ENCODE results near the gene EPS8.

EPS8 gene

DNA sequence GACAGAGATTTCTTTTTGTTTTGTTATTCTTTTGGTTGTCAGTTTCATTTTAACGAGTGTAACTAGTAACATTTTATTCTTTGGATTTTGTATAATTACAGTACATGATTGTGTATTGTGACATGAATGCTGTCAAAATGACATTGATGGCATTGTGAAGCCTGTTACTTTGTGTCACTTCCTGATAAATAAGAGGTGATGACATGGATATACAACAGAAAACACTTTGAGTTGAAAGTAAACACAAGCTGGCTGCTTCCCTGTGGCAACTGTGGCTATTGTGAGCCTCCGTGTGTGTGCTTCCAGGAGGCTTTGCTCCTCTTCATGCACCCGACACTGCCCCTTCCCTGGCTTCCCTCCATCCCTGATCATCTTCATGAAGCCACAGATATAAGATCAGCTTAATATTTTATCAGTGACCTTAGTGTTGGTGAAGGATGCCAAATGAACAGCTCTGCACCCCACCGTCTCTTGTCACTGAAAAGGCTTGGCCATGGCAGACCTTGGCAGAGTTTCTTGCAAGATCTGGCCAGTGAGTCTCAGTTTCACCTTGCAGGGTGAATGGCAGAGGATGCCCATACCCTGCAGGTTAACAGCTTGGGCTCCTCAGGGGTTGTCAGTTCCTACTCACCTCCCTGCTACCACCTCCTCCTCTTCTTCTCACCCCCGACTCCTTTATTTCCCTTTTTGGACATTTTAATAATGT lies 191.9 kb downstream of the EPS8 start:
- DNase-seq, result no peak

DNA sequence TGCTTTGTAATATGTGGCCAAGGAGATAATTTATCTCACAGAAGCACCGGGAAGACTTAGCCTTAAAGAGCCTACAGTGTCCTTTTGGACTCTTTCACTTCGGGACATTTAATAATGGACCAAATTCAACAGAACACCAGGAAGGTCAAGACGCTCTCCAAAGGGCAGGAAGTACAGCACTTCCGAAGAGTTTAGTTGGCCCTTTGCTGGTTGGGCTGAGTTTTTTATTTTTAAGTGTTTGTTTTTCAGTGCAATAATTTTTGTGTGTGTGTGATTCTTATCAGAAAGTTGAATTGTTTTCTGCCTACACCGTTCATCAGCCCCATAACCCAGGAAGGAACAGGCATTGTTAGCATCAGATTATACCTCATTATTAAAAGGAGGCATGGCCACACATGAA lies 193.0 kb downstream of the EPS8 start:
- no peak for DNase-seq

DNA sequence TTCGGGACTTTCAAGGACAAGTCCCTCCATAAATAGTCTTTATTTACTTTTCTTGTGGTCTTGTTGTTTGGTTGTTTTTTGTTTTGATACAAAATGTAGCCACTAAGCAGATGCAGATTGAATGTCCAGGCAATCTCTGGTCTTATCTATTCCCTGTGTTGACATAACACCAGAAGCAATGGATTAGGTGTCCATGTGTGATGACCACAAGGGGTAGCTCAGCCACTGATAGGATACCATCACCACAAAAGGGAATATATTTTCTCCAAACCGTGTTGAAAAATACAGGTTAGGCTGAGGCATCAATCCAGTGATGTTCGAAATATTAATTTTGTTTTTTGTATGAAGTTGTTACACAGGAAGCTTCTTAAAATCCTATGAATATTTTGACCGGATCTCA lies 196.3 kb downstream of the EPS8 start:
- DNase-seq, result no peak

DNA sequence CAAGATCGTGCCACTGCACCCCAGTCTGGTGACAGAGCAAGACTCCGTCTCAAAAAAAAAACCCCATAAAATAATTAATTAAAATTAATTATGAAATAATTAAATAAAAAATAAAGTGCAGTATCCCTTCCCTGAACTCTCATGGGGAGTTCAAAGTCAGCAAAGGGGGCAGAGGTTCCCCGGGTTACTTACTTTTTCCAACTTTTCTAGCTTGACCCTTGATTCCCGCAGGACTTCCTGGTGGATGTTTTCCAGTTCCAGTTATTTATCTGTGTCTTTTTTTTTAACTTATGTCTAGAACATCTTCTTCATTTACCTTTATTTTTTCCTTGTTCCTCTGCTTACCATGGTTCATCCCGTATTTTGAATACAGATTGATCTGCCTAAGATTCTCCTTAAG lies 197.4 kb downstream of the EPS8 start:
- DNase-seq, result no peak

DNA sequence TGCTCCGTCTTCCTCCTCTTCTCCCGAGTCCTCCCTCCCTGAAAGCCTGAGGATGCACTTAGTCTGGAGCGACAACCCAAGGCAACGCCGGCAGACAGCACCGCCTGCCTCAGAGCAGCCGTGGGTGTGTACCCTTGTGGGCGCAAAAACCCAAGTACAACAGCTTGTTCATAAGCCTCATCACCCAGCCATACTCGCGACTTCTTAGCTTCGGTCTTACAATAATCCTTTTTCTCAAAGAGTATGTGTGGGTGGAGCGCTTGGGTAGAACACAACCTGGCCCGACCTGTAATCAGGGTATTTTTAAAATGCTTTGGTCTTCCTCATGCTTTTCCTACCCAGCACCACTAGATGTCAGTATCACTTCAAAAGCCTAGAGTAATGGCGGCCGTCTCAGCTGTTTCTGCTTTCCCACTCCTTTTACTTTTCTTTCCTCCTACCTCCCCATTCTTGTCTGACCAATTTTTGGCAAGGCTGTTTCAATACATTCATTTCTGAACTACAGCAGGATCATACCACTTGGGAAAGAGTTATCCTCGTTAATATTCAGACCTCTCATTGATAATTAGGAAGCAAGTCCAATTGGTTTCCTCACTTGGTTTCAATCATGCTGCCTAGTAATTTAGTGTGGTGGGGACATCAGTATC lies 198.9 kb downstream of the EPS8 start:
- no peak for DNase-seq

DNA sequence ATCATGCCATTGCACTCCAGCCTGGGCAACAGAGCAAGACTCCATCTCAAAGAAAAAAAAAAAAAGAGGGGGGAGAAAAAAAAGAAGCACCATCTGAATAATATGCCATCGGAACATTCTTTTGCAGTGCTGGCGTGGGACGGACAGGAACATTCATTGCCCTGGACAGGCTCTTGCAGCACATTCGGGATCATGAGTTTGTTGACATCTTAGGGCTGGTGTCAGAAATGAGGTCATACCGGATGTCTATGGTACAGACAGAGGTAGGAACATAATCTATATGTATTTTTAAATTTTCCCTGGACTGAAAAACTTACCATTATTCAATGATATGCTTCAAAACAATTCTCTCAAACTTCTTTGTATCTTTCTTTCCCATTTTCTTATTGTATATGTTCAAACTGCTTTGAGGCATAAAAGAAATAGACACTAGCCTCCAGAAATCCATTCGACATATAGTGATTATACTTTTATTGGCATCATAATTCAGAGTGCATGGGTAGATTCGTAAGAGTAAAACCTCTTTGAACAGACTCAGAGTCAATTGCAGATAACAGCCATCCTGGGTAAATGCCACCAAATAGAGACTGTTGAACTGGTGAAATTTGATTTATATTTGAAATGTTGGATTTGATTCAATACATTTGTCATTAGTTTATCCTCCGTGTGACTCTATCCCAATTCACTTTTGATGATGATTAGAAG lies 199.7 kb downstream of the EPS8 start:
- DNase-seq, result no peak

DNA sequence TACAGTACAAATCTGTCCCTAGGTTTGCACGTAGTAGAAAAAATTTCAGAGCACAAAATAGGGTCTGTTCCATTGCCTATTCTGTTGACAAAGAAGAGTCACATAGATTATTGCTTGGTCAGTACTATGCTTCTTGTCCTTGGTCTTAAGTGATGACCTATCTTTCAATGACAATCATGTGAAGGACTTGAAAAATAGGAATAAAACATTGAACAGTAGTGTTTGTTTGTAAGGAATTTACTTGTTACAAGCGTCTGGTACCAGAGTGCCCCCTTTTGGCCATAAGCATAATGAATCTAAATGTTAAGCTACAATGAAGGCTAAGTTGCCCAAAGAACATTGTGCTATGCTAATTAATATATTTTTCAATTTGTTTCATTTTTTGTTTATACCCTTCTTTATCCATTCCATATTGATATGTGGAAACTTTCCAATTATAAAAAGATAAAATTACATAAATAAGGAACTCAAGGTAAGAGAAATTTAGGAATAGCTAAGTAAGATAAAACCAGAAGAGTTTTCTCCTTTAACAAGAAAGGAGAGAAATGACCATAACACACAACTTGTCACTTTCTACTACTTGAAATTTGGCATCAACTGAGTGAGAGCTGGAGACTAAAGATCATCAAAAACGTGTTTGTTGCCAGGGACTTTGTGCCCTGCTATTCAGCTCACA lies 204.7 kb downstream of the EPS8 start:
- DNase-seq, result no peak

DNA sequence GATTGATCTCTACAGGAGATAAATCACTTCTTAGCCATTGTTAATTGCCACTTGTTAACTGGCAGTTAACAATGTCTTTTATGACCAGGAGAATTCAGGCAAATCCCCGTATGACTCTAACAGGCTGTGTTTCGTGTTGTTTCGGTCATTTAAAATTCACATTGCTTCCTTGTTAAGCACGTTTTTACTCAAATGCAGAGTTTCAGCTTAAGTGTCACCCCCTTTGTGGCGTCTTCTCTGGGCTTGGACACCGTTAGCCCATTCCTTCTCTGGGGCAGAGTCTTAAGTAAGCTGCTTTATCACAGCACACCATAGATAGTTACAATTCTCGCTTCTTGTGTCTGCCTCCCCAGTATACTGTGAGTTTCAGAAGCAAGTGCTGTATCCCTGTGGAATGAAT lies 205.4 kb downstream of the EPS8 start:
- no peak for DNase-seq

DNA sequence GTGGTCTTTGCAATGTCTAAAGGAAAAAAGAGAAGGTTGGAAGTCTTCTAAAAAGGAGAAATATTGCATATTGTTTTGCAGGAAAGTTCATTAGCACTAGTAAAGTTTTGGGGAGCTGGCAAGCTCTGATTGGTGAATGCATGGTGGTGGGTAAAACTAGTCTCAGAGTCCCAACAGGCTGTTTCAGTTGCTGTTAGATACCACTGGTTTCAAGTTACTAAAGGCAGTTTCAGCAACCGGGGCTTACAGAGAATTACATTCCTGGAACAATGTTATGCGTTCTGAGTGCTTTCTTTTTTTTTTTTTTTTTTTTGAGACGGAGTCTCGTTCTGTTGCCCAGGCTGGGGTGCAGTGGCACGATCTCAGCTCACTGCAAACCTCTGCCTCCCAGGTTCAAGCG lies 208.2 kb downstream of the EPS8 start:
- no peak for DNase-seq

DNA sequence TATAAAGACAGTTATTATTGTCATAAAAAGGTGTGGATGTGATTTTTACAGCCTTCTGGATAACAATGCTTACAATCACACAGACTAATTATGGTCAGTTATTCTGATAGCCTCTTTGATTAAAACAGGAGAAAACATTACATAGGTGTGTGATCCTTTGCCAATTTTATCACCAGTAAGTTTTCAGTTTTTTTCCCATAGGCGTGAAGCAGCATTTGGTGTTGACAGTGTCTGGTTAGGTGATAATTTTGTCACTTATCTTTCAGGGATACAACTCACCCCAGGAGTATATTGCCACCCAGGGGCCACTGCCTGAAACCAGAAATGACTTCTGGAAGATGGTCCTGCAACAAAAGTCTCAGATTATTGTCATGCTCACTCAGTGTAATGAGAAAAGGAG lies 208.8 kb downstream of the EPS8 start:
- DNase-seq, result no peak

DNA sequence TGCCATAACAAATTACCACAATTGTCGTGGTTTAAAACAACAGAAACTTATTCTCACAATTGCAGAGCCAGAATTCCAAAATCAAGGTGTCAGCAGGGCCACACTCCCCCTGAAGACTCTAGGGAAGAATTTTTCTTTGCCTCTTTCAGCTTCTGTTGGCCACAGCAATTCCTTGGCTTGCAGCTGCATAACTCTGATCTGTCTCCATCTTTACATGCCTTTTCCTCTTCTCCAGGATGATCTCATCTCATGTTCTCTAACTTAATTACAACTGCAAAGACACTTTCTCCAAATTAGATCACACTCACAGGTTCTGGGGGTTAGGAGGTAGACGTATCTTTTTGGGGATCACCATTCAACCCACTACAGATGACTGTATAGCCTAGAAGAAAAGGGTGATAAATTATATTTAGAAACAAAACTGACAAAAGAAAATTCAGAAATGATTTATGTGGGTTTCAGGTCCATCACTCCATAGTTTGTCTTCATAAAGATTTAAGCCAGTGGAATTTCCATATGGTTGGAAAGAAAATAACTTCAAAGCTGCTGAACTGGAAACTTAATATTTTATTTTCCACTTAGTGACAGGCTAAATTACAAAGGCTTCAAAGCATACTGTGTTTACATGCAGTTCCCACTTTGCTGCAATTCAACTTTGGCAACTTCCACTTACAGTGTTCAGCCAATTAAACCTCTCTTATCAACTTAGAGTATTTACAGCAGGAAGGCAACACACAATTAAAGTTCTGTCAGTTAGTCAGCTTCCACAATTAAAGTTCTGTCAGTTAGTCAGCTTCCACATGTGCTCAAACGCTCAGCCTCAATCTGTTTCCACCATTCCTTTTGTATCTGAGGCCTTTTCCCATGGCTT lies 213.3 kb downstream of the EPS8 start:
- DNase-seq, result no peak

DNA sequence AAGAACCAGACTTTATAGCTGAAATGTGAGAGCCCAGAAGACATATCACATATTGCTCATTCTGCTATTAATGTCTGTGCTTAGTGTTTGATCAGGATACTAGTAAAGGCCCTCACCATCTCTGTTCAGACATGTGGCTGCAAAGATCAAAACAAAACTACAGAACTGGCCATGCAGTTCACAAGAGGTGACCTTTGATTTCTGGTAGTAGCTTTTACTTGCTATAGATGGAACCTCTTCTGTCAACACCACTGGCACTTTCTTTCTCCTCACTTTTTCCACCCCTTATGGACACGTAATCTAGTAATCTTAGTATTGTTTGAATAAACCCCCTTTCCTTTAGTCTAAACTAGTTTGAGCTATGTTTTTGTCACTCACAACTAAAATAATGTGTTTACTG lies 214.8 kb downstream of the EPS8 start:
- DNase-seq, result no peak
